ENCODE measurements around the gene HLCS. TPM values are rescaled to one million over a fixed set of nuclear protein-coding genes. Genes with fewer than 3 reads are reported as not detected.
A peak's percentile ranks its signal among the peaks of the same experiment; 100 is the strongest.

HLCS gene
- polyA plus RNA-seq, 4 donors: 2.7 to 13.7 (median 4.9) TPM

- WGBS, 3 donors: 88 to 89% (median 89%) methylated on average over 2 of the region's 2 CpGs
- H3K9me3 ChIP-seq (ENCODE audit: control insufficient read depth in 2 of 2, insufficient read depth in 1 of 2, low read depth in 1 of 2, low read length in 1 of 2): peaks cover 0 to 13% of the 10 kb centered on the region in 2 donors
- no peak overlapping the region for H3K27ac ChIP-seq (ENCODE audit: low read depth in 1 of 3, low read length in 2 of 3)
- no peak overlapping the region for H3K4me3 ChIP-seq (ENCODE audit: low read depth in 1 of 3, low read length in 3 of 3)
- FAIRE-seq (no peak), DNase-seq (no peak)
- no peaks in the 10 kb centered on the region for H3K27me3 ChIP-seq (ENCODE audit: control insufficient read depth in 3 of 3, insufficient read depth in 3 of 3, low read length in 3 of 3)
- H3K36me3 ChIP-seq (ENCODE audit: control insufficient read depth in 3 of 3, insufficient read depth in 2 of 3, low read depth in 1 of 3, low read length in 3 of 3): no peaks in the 10 kb centered on the region
- H3K4me1 ChIP-seq (ENCODE audit: control insufficient read depth in 3 of 3, insufficient read depth in 2 of 3, low read depth in 1 of 3, low read length in 2 of 3): no peaks in the 10 kb centered on the region
Measured at GRCh38 chr21:36796070-36796469, 170.4 kb downstream of the HLCS start.

GRCh38 chr21:36792505-36792967 is 173.9 kb downstream of the HLCS start:
- Histone ChIP-seq H3K27me3 (ENCODE audit: control insufficient read depth in 3 of 3, insufficient read depth in 3 of 3, low read length in 3 of 3) (no peaks in the 10 kb centered on the region), H3K4me3 (ENCODE audit: low read depth in 1 of 3, low read length in 3 of 3) (no peak overlapping the region), H3K36me3 (ENCODE audit: control insufficient read depth in 3 of 3, insufficient read depth in 2 of 3, low read depth in 1 of 3, low read length in 3 of 3) (no peaks in the 10 kb centered on the region), H3K9me3 (ENCODE audit: control insufficient read depth in 2 of 2, insufficient read depth in 1 of 2, low read depth in 1 of 2, low read length in 1 of 2) (peaks cover 0 to 7% of the 10 kb centered on the region in 2 donors), H3K27ac (ENCODE audit: low read depth in 1 of 3, low read length in 2 of 3) (no peak overlapping the region), H3K4me1 (ENCODE audit: control insufficient read depth in 3 of 3, insufficient read depth in 2 of 3, low read depth in 1 of 3, low read length in 2 of 3) (peaks cover 0 to 6% (median 0%) of the 10 kb centered on the region in 3 donors)
- WGBS, 3 donors: 76 to 95% (median 83%) methylated on average over 6 of the region's 6 CpGs
- FAIRE-seq: no peak
- DNase-seq: no peak

GRCh38 chr21:36791695-36792470 is 174.6 kb downstream of the HLCS start:
- DNase-seq: no peak
- 88 to 90% (median 89%) methylated on average over 21 of the region's 21 CpGs for WGBS, 3 donors
- H3K4me3 ChIP-seq (ENCODE audit: low read depth in 1 of 3, low read length in 3 of 3): no peak overlapping the region

GRCh38 chr21:36791180-36791579 is 175.3 kb downstream of the HLCS start:
- 92 to 99% (median 95%) methylated on average over 10 of the region's 10 CpGs for WGBS, 3 donors
- Histone ChIP-seq H3K27me3 (ENCODE audit: control insufficient read depth in 3 of 3, insufficient read depth in 3 of 3, low read length in 3 of 3) (no peaks in the 10 kb centered on the region), H3K9me3 (ENCODE audit: control insufficient read depth in 2 of 2, insufficient read depth in 1 of 2, low read depth in 1 of 2, low read length in 1 of 2) (no peaks in the 10 kb centered on the region), H3K27ac (ENCODE audit: low read depth in 1 of 3, low read length in 2 of 3) (no peak overlapping the region), H3K36me3 (ENCODE audit: control insufficient read depth in 3 of 3, insufficient read depth in 2 of 3, low read depth in 1 of 3, low read length in 3 of 3) (no peaks in the 10 kb centered on the region), H3K4me3 (ENCODE audit: low read depth in 1 of 3, low read length in 3 of 3) (no peak overlapping the region), H3K4me1 (ENCODE audit: control insufficient read depth in 3 of 3, insufficient read depth in 2 of 3, low read depth in 1 of 3, low read length in 2 of 3) (peaks cover 0 to 6% (median 0%) of the 10 kb centered on the region in 3 donors)
- DNase-seq (no peak), FAIRE-seq (no peak)

More at GRCh38 chr21:36791695-36792470, 174.6 kb downstream of the HLCS start:
- FAIRE-seq: no peak
- Histone ChIP-seq H3K9me3 (ENCODE audit: control insufficient read depth in 2 of 2, insufficient read depth in 1 of 2, low read depth in 1 of 2, low read length in 1 of 2) (peaks cover 0 to 5% of the 10 kb centered on the region in 2 donors), H3K4me1 (ENCODE audit: control insufficient read depth in 3 of 3, insufficient read depth in 2 of 3, low read depth in 1 of 3, low read length in 2 of 3) (peaks cover 0 to 6% (median 0%) of the 10 kb centered on the region in 3 donors), H3K36me3 (ENCODE audit: control insufficient read depth in 3 of 3, insufficient read depth in 2 of 3, low read depth in 1 of 3, low read length in 3 of 3) (no peaks in the 10 kb centered on the region), H3K27me3 (ENCODE audit: control insufficient read depth in 3 of 3, insufficient read depth in 3 of 3, low read length in 3 of 3) (no peaks in the 10 kb centered on the region), H3K27ac (ENCODE audit: low read depth in 1 of 3, low read length in 2 of 3) (no peak overlapping the region)

DNA sequence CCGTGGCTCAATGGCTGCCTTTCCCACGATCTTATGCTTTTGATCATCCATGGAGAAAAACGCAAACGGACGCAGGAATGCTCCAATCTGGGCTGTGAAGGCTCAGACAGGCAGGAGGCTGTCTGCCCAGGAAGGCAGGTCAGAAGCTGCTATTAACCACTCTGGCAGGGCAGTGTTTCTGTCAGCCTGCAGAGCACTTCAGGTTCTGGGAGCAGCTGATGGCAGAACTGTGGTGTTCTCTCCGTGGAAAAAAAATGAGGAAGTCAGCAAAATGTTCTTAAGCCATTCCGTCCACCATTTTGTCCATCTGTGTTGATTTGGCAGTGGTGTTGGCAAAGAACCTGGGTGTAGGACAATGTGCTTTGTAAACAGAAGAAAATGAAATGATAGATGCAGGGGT is 175.9 kb downstream of the HLCS start:
- DNase-seq: no peak
- H3K36me3 ChIP-seq (ENCODE audit: control insufficient read depth in 3 of 3, insufficient read depth in 2 of 3, low read depth in 1 of 3, low read length in 3 of 3): no peaks in the 10 kb centered on the region
- 81 to 93% (median 88%) methylated on average over 7 of the region's 7 CpGs for WGBS, 3 donors
- no peaks in the 10 kb centered on the region for H3K9me3 ChIP-seq (ENCODE audit: control insufficient read depth in 2 of 2, insufficient read depth in 1 of 2, low read depth in 1 of 2, low read length in 1 of 2)
- H3K4me1 ChIP-seq (ENCODE audit: control insufficient read depth in 3 of 3, insufficient read depth in 2 of 3, low read depth in 1 of 3, low read length in 2 of 3): peaks cover 0 to 6% (median 0%) of the 10 kb centered on the region in 3 donors
- H3K27me3 ChIP-seq (ENCODE audit: control insufficient read depth in 3 of 3, insufficient read depth in 3 of 3, low read length in 3 of 3): no peaks in the 10 kb centered on the region
- no peak overlapping the region for H3K27ac ChIP-seq (ENCODE audit: low read depth in 1 of 3, low read length in 2 of 3)
- no peak for FAIRE-seq
- H3K4me3 ChIP-seq (ENCODE audit: low read depth in 1 of 3, low read length in 3 of 3): no peak overlapping the region

DNA sequence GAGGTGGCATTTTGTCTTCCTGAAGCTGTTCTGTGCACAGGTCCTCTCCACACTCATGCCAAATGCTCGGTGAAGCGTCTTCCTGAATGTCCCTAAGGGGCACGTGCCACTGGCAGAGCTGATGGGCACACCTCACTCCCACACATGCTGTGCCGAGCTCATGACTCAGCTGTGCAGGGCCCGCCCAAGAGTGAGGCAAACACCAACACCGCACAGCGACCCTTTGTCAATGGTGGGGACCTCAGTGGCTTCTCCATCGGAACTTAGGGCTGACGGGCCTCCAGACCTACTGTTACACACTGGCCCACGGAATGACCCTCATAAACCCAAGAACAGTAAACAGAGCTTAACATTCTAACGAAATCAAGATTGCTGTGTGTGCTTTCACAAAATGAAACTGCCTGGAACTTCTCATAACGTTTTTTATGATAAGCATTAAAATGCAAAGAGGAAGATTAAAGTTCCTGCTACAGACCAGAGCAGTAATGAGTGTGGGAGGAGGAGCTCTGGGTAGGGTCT is 178.3 kb downstream of the HLCS start:
- H3K27ac ChIP-seq (ENCODE audit: low read depth in 1 of 3, low read length in 2 of 3): no peak overlapping the region
- no peaks in the 10 kb centered on the region for H3K27me3 ChIP-seq (ENCODE audit: control insufficient read depth in 3 of 3, insufficient read depth in 3 of 3, low read length in 3 of 3)
- DNase-seq (peak; percentile 59 to 68), FAIRE-seq (no peak)
- H3K4me3 ChIP-seq (ENCODE audit: low read depth in 1 of 3, low read length in 3 of 3): peak overlapping the region in 2 of 3 donors; percentile 3 to 29
- H3K4me1 ChIP-seq (ENCODE audit: control insufficient read depth in 3 of 3, insufficient read depth in 2 of 3, low read depth in 1 of 3, low read length in 2 of 3): peaks cover 0 to 6% (median 0%) of the 10 kb centered on the region in 3 donors
- H3K36me3 ChIP-seq (ENCODE audit: control insufficient read depth in 3 of 3, insufficient read depth in 2 of 3, low read depth in 1 of 3, low read length in 3 of 3): no peaks in the 10 kb centered on the region
- 17 to 58% (median 45%) methylated on average over 12 of the region's 12 CpGs for WGBS, 3 donors
- H3K9me3 ChIP-seq (ENCODE audit: control insufficient read depth in 2 of 2, insufficient read depth in 1 of 2, low read depth in 1 of 2, low read length in 1 of 2): no peaks in the 10 kb centered on the region

- no peaks in the 10 kb centered on the region for H3K9me3 ChIP-seq (ENCODE audit: control insufficient read depth in 2 of 2, insufficient read depth in 1 of 2, low read depth in 1 of 2, low read length in 1 of 2)
- 88 to 95% (median 93%) methylated on average over 4 of the region's 4 CpGs for WGBS, 3 donors
- H3K4me3 ChIP-seq (ENCODE audit: low read depth in 1 of 3, low read length in 3 of 3): no peak overlapping the region
- H3K4me1 ChIP-seq (ENCODE audit: control insufficient read depth in 3 of 3, insufficient read depth in 2 of 3, low read depth in 1 of 3, low read length in 2 of 3): peaks cover 0 to 6% (median 0%) of the 10 kb centered on the region in 3 donors
- DNase-seq (no peak), FAIRE-seq (no peak)
- H3K27ac ChIP-seq (ENCODE audit: low read depth in 1 of 3, low read length in 2 of 3): no peak overlapping the region
- no peaks in the 10 kb centered on the region for H3K27me3 ChIP-seq (ENCODE audit: control insufficient read depth in 3 of 3, insufficient read depth in 3 of 3, low read length in 3 of 3)
- H3K36me3 ChIP-seq (ENCODE audit: control insufficient read depth in 3 of 3, insufficient read depth in 2 of 3, low read depth in 1 of 3, low read length in 3 of 3): no peaks in the 10 kb centered on the region
Measured at GRCh38 chr21:36786186-36786585, 180.3 kb downstream of the HLCS start.

DNA sequence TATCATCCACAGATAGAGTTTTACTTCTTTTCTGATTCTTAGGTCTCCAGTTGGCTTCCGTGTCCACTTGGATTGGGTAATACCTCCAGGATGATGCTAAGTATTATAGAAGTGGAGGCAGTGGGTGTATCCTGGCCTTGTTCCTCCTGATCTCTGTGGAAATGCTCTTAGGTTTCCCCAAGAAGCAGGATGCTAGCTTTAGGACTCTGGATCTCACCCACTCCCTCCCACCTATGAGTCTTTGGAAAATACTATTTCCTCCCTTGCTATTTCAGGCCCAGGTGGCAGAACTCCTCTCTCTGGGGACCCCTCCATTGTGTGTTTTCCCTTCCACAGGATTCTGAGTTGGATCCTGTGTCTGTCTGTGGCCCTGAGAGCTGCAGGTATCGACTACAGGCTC is 180.9 kb downstream of the HLCS start:
- DNase-seq (no peak), FAIRE-seq (no peak)
- no peak overlapping the region for H3K27ac ChIP-seq (ENCODE audit: low read depth in 1 of 3, low read length in 2 of 3)
- H3K4me1 ChIP-seq (ENCODE audit: control insufficient read depth in 3 of 3, insufficient read depth in 2 of 3, low read depth in 1 of 3, low read length in 2 of 3): peaks cover 0 to 6% (median 0%) of the 10 kb centered on the region in 3 donors
- H3K36me3 ChIP-seq (ENCODE audit: control insufficient read depth in 3 of 3, insufficient read depth in 2 of 3, low read depth in 1 of 3, low read length in 3 of 3): no peaks in the 10 kb centered on the region
- no peak overlapping the region for H3K4me3 ChIP-seq (ENCODE audit: low read depth in 1 of 3, low read length in 3 of 3)
- no peaks in the 10 kb centered on the region for H3K9me3 ChIP-seq (ENCODE audit: control insufficient read depth in 2 of 2, insufficient read depth in 1 of 2, low read depth in 1 of 2, low read length in 1 of 2)
- WGBS, 3 donors: 87 to 98% (median 96%) methylated on average over 2 of the region's 2 CpGs
- H3K27me3 ChIP-seq (ENCODE audit: control insufficient read depth in 3 of 3, insufficient read depth in 3 of 3, low read length in 3 of 3): no peaks in the 10 kb centered on the region
